Activated B cell treated with CpG ODN at 0.5 μM for 24 hours (primary cell): ENCODE measurements around the gene GALNT1. TPM values are rescaled to one million over a fixed set of nuclear protein-coding genes. Genes with fewer than 3 reads are reported as not detected.

Experiments used
- ATAC-seq: fragments of 200-7000 bp; cut with Tn5 transposase; one replicate; pipeline ENCODE4 v1.10.0; 2021; ENCODE audit warnings: low read depth, mild to moderate bottlenecking, moderate library complexity
- CTCF ChIA-PET: fragments of 350-600 bp; sonication (Branson Sonifier 250); formaldehyde crosslinking; loops from one replicate; lab custom pipeline; 2021; ENCODE audit warnings: antibody characterized with exemption; lab: Charles Lee
- POLR2A ChIA-PET: fragments of 350-600 bp; sonication (Branson Sonifier 250); formaldehyde crosslinking; loops from one replicate; lab custom pipeline; 2021; ENCODE audit warnings: antibody characterized with exemption; lab: Charles Lee
- DNase-seq: peaks from one replicate; pipeline ENCODE4 v3.0.0; 2022
- H3K27ac Mint-ChIP-seq: one replicate; pipeline ENCODE4 v1.8.0; 2020; ENCODE audit warnings: mixed read lengths
- H3K27me3 Mint-ChIP-seq: one replicate; pipeline ENCODE4 v1.8.0; 2021; ENCODE audit warnings: mixed read lengths
- H3K36me3 Mint-ChIP-seq: one replicate; pipeline ENCODE4 v1.8.0; 2021; ENCODE audit warnings: low read depth, mixed read lengths
- H3K4me1 Mint-ChIP-seq: one replicate; pipeline ENCODE4 v1.8.0; 2021; ENCODE audit warnings: mixed read lengths
- H3K4me3 Mint-ChIP-seq: one replicate; pipeline ENCODE4 v1.8.0; 2020; ENCODE audit warnings: mild to moderate bottlenecking, mixed read lengths
- H3K9me3 Mint-ChIP-seq: one replicate; pipeline ENCODE4 v1.8.0; 2020; ENCODE audit warnings: mixed read lengths
- intact Hi-C: fragments of 100-400 bp; cut with micrococcal nuclease; formaldehyde crosslinking; loops from one replicate; pipeline ENCODE4 v1.15.1; 2024
- total RNA-seq: library from RNA; stranded (reverse); gene quantifications from 2 replicates; pipeline ENCODE4 v1.2.3, GENCODE V29; 2022
- TF ChIP-seq, protein P1 (sequence below): fragments of 200-600 bp; IDR thresholded peaks from one replicate; pipeline ENCODE4 v1.8.0; 2022; ENCODE audit warnings: antibody characterized with exemption, mild to moderate bottlenecking

Gene GALNT1
- total RNA-seq, 1 donor from 2014 or later = 67.5 TPM

- TF ChIP-seq, protein P1, sequence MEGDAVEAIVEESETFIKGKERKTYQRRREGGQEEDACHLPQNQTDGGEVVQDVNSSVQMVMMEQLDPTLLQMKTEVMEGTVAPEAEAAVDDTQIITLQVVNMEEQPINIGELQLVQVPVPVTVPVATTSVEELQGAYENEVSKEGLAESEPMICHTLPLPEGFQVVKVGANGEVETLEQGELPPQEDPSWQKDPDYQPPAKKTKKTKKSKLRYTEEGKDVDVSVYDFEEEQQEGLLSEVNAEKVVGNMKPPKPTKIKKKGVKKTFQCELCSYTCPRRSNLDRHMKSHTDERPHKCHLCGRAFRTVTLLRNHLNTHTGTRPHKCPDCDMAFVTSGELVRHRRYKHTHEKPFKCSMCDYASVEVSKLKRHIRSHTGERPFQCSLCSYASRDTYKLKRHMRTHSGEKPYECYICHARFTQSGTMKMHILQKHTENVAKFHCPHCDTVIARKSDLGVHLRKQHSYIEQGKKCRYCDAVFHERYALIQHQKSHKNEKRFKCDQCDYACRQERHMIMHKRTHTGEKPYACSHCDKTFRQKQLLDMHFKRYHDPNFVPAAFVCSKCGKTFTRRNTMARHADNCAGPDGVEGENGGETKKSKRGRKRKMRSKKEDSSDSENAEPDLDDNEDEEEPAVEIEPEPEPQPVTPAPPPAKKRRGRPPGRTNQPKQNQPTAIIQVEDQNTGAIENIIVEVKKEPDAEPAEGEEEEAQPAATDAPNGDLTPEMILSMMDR = no peak
- ATAC-seq = no peak
- intact Hi-C loops = loop anchor here (1.0 to 2.0 kb wide), 3 partner anchors 7 to 73 kb away; no protein-coding TSS in a partner anchor
- Mint-ChIP-seq H3K27me3 (no peaks in the 10 kb centered on the region), H3K27ac (no peak overlapping the region), H3K4me3 (no peak overlapping the region), H3K4me1 (peaks cover 19% of the 10 kb centered on the region), H3K9me3 (no peaks in the 10 kb centered on the region), H3K36me3 (peaks cover 40% of the 10 kb centered on the region)
- DNase-seq = no peak
- POLR2A ChIA-PET = interaction anchor here (1.0 kb wide), 1 partner anchor 164 kb away, joined by 3 read pairs; the partner anchor contains the start of gene INO80C
- CTCF ChIA-PET = interaction anchor here (0.7 to 0.8 kb wide), 2 partner anchors 73 to 288 kb away, joined by 3 to 4 read pairs; no protein-coding TSS in a partner anchor
Observed at GRCh38 chr18:35661483-35662146, 80.1 kb downstream of the GALNT1 start.

GRCh38 chr18:35662293-35663062 is 80.9 kb downstream of the GALNT1 start:
- Mint-ChIP-seq H3K36me3 (peaks cover 48% of the 10 kb centered on the region), H3K9me3 (peaks cover 3% of the 10 kb centered on the region), H3K27ac (no peak overlapping the region), H3K4me3 (no peak overlapping the region), H3K4me1 (peaks cover 19% of the 10 kb centered on the region), H3K27me3 (no peaks in the 10 kb centered on the region)
- DNase-seq (no peak), ATAC-seq (no peak)
- TF ChIP-seq, protein P1 = no peak
- intact Hi-C loops = loop anchor here (1.0 to 2.0 kb wide), 2 partner anchors 8 to 74 kb away; no protein-coding TSS in a partner anchor
- POLR2A ChIA-PET = interaction anchor here (0.6 to 1.0 kb wide), 2 partner anchors 82 to 165 kb away, joined by 3 read pairs; partner anchors contain the start of gene INO80C
- CTCF ChIA-PET = interaction anchor here (0.7 to 0.8 kb wide), 2 partner anchors 74 to 287 kb away, joined by 3 to 4 read pairs; no protein-coding TSS in a partner anchor

DNA sequence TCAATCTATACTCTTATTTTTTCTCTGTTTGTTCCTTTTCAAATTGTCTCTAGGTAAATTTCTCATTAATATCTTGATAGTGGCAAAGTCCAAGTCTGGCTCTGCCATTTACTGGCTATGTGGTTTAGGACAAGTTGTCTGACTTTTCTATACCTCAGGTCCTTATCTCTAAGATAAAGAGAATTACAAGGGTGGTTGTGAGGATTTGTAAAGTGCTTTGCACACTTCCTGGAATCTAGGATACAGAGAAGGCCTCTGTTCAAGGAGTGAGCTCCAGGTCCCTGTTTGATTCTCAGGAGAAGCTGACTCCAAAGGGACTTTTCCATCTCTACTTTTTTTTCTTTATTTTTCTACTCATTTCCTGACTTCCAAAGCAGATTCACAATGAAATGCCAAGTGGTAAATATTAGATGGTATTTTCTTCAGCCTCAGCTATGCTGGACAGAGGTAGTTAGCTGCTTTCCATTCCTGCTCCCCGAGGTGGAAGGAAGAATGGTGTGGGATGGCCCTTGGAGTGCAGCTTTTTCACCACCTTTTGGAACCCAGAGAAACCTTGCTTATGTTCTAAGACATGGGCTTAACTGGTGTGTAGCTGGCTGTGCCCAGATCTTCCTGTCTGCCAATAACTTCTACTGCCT is 90.5 kb downstream of the GALNT1 start:
- DNase-seq (no peak), ATAC-seq (no peak)
- ChIA-PET POLR2A (no interaction called here), CTCF (no interaction called here)
- Mint-ChIP-seq H3K4me3 (no peak overlapping the region), H3K9me3 (peaks cover 2% of the 10 kb centered on the region), H3K27ac (no peak overlapping the region), H3K4me1 (peaks cover 2% of the 10 kb centered on the region), H3K36me3 (peaks cover 33% of the 10 kb centered on the region), H3K27me3 (no peaks in the 10 kb centered on the region)
- intact Hi-C loops = no loop called here
- TF ChIP-seq, protein P1 = no peak

GRCh38 chr18:35672897-35673296 is 91.4 kb downstream of the GALNT1 start:
- Mint-ChIP-seq H3K9me3 (no peaks in the 10 kb centered on the region), H3K27ac (no peak overlapping the region), H3K4me1 (peaks cover 2% of the 10 kb centered on the region), H3K36me3 (peaks cover 29% of the 10 kb centered on the region), H3K4me3 (no peak overlapping the region), H3K27me3 (no peaks in the 10 kb centered on the region)
- DNase-seq (no peak), ATAC-seq (no peak)
- CTCF ChIA-PET = no interaction called here
- TF ChIP-seq, protein P1 = no peak
- intact Hi-C loops = no loop called here
- POLR2A ChIA-PET = no interaction called here
